ENCODE measurements around the gene KIF1A.

KIF1A gene

GRCh38 chr2:240818293-240819125 lies 1.5 kb downstream of the KIF1A start:
- no peaks in the 10 kb centered on the region for H3K36me3 ChIP-seq
- H3K4me3 ChIP-seq (ENCODE audit: low read depth, low read length) = peak overlapping the region; percentile 75
- TF ChIP-seq CTCF (IDR thresholded peaks at IDR 0.05; ENCODE audit: low read depth, low read length) = no peak
- DNase-seq = no peak
- no peaks in the 10 kb centered on the region for H3K4me1 ChIP-seq
- no peaks in the 10 kb centered on the region for H3K9me3 ChIP-seq
- H3K27me3 ChIP-seq = peaks cover 15% of the 10 kb centered on the region

- DNase-seq = no peak
- H3K4me1 ChIP-seq = no peaks in the 10 kb centered on the region
- no peaks in the 10 kb centered on the region for H3K36me3 ChIP-seq
- no peak for TF ChIP-seq CTCF (IDR thresholded peaks at IDR 0.05; ENCODE audit: low read depth, low read length)
- no peaks in the 10 kb centered on the region for H3K9me3 ChIP-seq
- H3K27me3 ChIP-seq = peaks cover 15% of the 10 kb centered on the region
- no peak overlapping the region for H3K4me3 ChIP-seq (ENCODE audit: low read depth, low read length)
Observed at GRCh38 chr2:240817496-240818292, 2.3 kb downstream of the KIF1A start.

- peaks cover 15% of the 10 kb centered on the region for H3K27me3 ChIP-seq
- no peaks in the 10 kb centered on the region for H3K4me1 ChIP-seq
- no peaks in the 10 kb centered on the region for H3K9me3 ChIP-seq
- no peak for DNase-seq
- H3K36me3 ChIP-seq = no peaks in the 10 kb centered on the region
- no peak overlapping the region for H3K4me3 ChIP-seq (ENCODE audit: low read depth, low read length)
- no peak for TF ChIP-seq CTCF (IDR thresholded peaks at IDR 0.05; ENCODE audit: low read depth, low read length)
Observed at GRCh38 chr2:240816584-240817495, 3.2 kb downstream of the KIF1A start.

- no peaks in the 10 kb centered on the region for H3K36me3 ChIP-seq
- no peak for TF ChIP-seq CTCF (IDR thresholded peaks at IDR 0.05; ENCODE audit: low read depth, low read length)
- peaks cover 8% of the 10 kb centered on the region for H3K27me3 ChIP-seq
- no peak for DNase-seq
- no peak overlapping the region for H3K4me3 ChIP-seq (ENCODE audit: low read depth, low read length)
- H3K4me1 ChIP-seq = no peaks in the 10 kb centered on the region
- no peaks in the 10 kb centered on the region for H3K9me3 ChIP-seq
Observed at GRCh38 chr2:240815761-240816583, 4.0 kb downstream of the KIF1A start.

GRCh38 chr2:240814946-240815760 lies 4.9 kb downstream of the KIF1A start:
- Histone ChIP-seq H3K9me3 (no peaks in the 10 kb centered on the region), H3K4me3 (ENCODE audit: low read depth, low read length) (no peak overlapping the region), H3K36me3 (peaks cover 2% of the 10 kb centered on the region; the same call in 1 of the 2 replicates), H3K4me1 (no peaks in the 10 kb centered on the region), H3K27me3 (peaks cover 6% of the 10 kb centered on the region)
- DNase-seq = no peak
- no peak for TF ChIP-seq CTCF (IDR thresholded peaks at IDR 0.05; ENCODE audit: low read depth, low read length)
